WERI-Rb-1 (cell line): ENCODE results near the gene CASS4.

ENCODE experiments used
- DNase-seq: peaks from one replicate; pipeline ENCODE4 v3.0.0-alpha.2; 2020
- H3K27ac ChIP-seq: fragments of 250-450 bp; sonication (Bioruptor Pico); 2 replicates; pipeline ENCODE4 v1.5.1; 2020; ENCODE audit warnings: mild to moderate bottlenecking, moderate library complexity
- H3K27me3 ChIP-seq: fragments of 250-450 bp; sonication (Bioruptor Pico); 2 replicates; pipeline ENCODE4 v1.5.1; 2021; ENCODE audit warnings: mild to moderate bottlenecking, low read depth, moderate library complexity; ENCODE audit not compliant: insufficient read depth, severe bottlenecking
- H3K36me3 ChIP-seq: fragments of 250-450 bp; sonication (Bioruptor Pico); 2 replicates; pipeline ENCODE4 v1.5.1; 2020; ENCODE audit warnings: mild to moderate bottlenecking, moderate library complexity
- H3K4me3 ChIP-seq: 2 replicates; pipeline ENCODE4 v1.5.1; 2011; ENCODE audit warnings: low read depth, mild to moderate bottlenecking, control low read depth, low read length
- H3K9me3 ChIP-seq: fragments of 250-450 bp; sonication (Bioruptor Pico); 2 replicates; pipeline ENCODE4 v1.5.1; 2021; ENCODE audit warnings: mild to moderate bottlenecking, moderate library complexity; ENCODE audit not compliant: severe bottlenecking
- TF ChIP-seq, protein P1 (sequence below): IDR thresholded peaks from 2 replicates; pipeline ENCODE4 v1.5.1; 2011; ENCODE audit warnings: low read depth, mild to moderate bottlenecking, control low read depth, inconsistent platforms, low read length

Gene CASS4

DNA sequence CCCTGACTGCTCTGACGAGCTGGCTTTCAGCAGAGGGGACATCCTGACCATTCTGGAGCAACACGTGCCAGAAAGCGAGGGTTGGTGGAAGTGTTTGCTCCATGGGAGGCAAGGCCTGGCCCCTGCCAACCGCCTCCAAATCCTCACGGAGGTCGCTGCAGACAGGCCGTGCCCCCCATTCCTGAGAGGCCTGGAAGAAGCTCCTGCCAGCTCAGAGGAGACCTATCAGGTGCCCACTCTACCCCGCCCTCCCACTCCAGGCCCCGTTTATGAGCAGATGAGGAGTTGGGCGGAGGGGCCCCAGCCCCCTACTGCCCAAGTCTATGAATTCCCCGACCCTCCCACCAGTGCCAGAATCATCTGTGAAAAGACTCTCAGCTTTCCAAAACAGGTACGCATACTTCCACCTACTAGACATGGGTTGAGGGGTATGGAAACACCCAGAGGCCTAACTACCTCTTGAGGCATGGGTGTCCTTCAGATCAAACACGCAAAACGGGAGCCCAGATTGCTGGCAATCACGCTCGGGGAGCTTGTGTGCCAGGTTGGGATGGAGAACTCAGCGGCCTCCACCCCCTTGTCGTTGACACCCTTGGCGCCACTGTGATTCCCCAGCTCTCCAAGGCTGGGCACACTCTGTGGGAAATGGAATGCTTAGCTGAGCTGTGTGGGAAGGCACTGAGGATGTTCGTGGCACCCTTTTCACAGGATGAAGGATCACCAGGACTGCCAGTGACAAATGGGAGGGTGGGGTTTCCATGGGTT, 25.3 kb downstream of the CASS4 start:
- H3K4me3 ChIP-seq = no peak overlapping the region
- no peaks in the 10 kb centered on the region for H3K36me3 ChIP-seq
- peaks cover 93% of the 10 kb centered on the region for H3K27me3 ChIP-seq
- no peaks in the 10 kb centered on the region for H3K9me3 ChIP-seq
- TF ChIP-seq, protein P1, sequence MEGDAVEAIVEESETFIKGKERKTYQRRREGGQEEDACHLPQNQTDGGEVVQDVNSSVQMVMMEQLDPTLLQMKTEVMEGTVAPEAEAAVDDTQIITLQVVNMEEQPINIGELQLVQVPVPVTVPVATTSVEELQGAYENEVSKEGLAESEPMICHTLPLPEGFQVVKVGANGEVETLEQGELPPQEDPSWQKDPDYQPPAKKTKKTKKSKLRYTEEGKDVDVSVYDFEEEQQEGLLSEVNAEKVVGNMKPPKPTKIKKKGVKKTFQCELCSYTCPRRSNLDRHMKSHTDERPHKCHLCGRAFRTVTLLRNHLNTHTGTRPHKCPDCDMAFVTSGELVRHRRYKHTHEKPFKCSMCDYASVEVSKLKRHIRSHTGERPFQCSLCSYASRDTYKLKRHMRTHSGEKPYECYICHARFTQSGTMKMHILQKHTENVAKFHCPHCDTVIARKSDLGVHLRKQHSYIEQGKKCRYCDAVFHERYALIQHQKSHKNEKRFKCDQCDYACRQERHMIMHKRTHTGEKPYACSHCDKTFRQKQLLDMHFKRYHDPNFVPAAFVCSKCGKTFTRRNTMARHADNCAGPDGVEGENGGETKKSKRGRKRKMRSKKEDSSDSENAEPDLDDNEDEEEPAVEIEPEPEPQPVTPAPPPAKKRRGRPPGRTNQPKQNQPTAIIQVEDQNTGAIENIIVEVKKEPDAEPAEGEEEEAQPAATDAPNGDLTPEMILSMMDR = no peak
- H3K27ac ChIP-seq = no peak overlapping the region
- no peak for DNase-seq

GRCh38 chr20:56438284-56438683, 26.2 kb downstream of the CASS4 start:
- DNase-seq = no peak
- H3K9me3 ChIP-seq = no peaks in the 10 kb centered on the region
- TF ChIP-seq, protein P1 = no peak
- H3K4me3 ChIP-seq = no peak overlapping the region
- H3K27me3 ChIP-seq = peaks cover 93% of the 10 kb centered on the region
- no peaks in the 10 kb centered on the region for H3K36me3 ChIP-seq
- no peak overlapping the region for H3K27ac ChIP-seq

GRCh38 chr20:56439771-56440291, 27.8 kb downstream of the CASS4 start:
- H3K36me3 ChIP-seq = no peaks in the 10 kb centered on the region
- TF ChIP-seq, protein P1 = no peak
- DNase-seq = no peak
- H3K27ac ChIP-seq = no peak overlapping the region
- H3K4me3 ChIP-seq = no peak overlapping the region
- H3K9me3 ChIP-seq = no peaks in the 10 kb centered on the region
- H3K27me3 ChIP-seq = peaks cover 93% of the 10 kb centered on the region

- DNase-seq = no peak
- Histone ChIP-seq H3K27me3 (peaks cover 93% of the 10 kb centered on the region), H3K36me3 (no peaks in the 10 kb centered on the region), H3K4me3 (no peak overlapping the region), H3K9me3 (no peaks in the 10 kb centered on the region), H3K27ac (no peak overlapping the region)
- TF ChIP-seq, protein P1 = no peak
These were observed 28.4 kb downstream of the CASS4 start for GRCh38 chr20:56440346-56441007.

DNA sequence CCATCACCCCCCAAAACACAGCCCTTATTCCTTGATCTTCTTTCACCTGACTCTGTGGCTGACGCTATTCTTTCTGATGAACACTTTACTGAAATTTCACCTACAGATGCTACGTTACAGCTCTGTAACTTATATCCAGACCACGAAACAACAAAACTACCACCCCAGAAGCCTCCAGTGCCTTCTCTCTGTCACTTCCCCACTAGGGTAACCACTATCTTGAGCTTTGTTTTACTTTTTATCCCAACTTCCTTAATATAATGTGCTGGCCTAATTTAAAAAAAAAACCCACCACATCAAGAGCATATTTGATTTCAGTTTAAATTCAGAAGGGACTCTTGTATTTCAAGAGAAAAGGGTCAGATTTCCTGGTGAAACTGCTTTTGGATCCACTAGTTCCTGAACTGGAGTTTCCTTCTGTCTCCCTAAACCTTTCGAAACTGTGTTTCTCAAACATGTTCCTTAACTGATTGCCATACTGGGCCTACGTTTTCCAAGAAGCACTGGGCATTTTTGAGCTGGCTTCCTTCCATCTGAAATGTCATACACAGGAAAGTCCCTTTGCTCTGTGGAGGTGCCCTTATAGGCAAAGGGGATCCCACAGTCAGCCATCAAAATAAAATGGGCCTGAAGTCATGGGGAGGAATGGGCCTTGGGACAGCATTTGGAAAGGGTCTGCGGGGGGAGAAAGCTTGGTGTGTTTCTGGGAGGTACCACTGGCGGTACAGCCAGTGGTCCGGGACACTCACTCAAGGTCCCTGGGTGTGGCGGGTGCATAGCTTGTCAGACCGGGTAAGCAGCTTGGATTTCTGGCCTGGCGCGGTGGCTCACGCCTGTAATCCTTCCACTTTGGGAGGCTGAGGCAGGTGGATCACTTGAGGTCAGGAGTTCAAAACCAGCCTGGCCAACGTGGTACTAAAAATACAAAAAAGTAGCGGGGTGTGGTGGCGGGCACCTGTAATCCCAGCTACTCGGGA, 30.6 kb downstream of the CASS4 start:
- no peak for DNase-seq
- no peak overlapping the region for H3K27ac ChIP-seq

More for the DNA sequence above, 30.6 kb downstream of the CASS4 start:
- H3K27me3 ChIP-seq = peaks cover 89% of the 10 kb centered on the region
- no peaks in the 10 kb centered on the region for H3K9me3 ChIP-seq
- H3K4me3 ChIP-seq = no peak overlapping the region
- TF ChIP-seq, protein P1 = no peak
- H3K36me3 ChIP-seq = no peaks in the 10 kb centered on the region
